HepG2 (cell line): Measurements from ENCODE around the gene ZNF10. TPM values are rescaled to one million over a fixed set of nuclear protein-coding genes. Genes with fewer than 3 reads are reported as not detected.

Experiments used
- CBFB ChIP-seq: sonication (generic); formaldehyde crosslinking; IDR thresholded peaks from 2 replicates; pipeline ENCODE4 v1.4.0; 2020; ENCODE audit warnings: missing genetic modification reagents
- CCDC6 ChIP-seq: sonication (generic); formaldehyde crosslinking; IDR thresholded peaks from 2 replicates; pipeline ENCODE4 v1.8.1; 2022; ENCODE audit warnings: mild to moderate bottlenecking, missing genetic modification reagents, moderate library complexity
- E2F1 ChIP-seq: sonication (generic); formaldehyde crosslinking; IDR thresholded peaks from 2 replicates; pipeline ENCODE4 v1.5.0; 2020; ENCODE audit warnings: missing genetic modification reagents
- ETV5 ChIP-seq: IDR thresholded peaks from 2 replicates; pipeline ENCODE4 v1.6.1; 2018; ENCODE audit warnings: missing biosample characterization, missing genetic modification reagents, inconsistent platforms, borderline replicate concordance
- FOSL1 ChIP-seq: sonication (generic); formaldehyde crosslinking; IDR thresholded peaks from 2 replicates; pipeline ENCODE4 v1.9.0; 2021; ENCODE audit warnings: missing genetic modification reagents, borderline replicate concordance
- FOXC1 ChIP-seq: sonication (generic); formaldehyde crosslinking; IDR thresholded peaks from 2 replicates; pipeline ENCODE4 v1.8.0; 2022; ENCODE audit warnings: mild to moderate bottlenecking, missing genetic modification reagents, borderline replicate concordance
- MAZ ChIP-seq, 2 experiments: sonication (generic) in 1 of 2; formaldehyde crosslinking in 1 of 2; IDR thresholded peaks; 2 replicates each; pipeline versions ENCODE4 v1.5.0 to v1.6.1; 2012 to 2020; ENCODE audit warnings: low read depth in 2 of 2, mild to moderate bottlenecking in 2 of 2, borderline replicate concordance in 1 of 2, improper control_type of control experiment in 1 of 2, low read length in 1 of 2, missing genetic modification reagents in 1 of 2, moderate library complexity in 1 of 2
- POLR2G ChIP-seq: fragments of 200-400 bp; formaldehyde crosslinking; IDR thresholded peaks from 2 replicates; pipeline ENCODE4 v1.6.1; 2018; ENCODE audit warnings: mild to moderate bottlenecking, low read depth, low read length, moderate library complexity
- SMAD1 ChIP-seq: sonication (generic); formaldehyde crosslinking; IDR thresholded peaks from 2 replicates; pipeline ENCODE4 v1.4.0; 2020; ENCODE audit warnings: missing genetic modification reagents, low read depth, mild to moderate bottlenecking, borderline replicate concordance
- ZNF101 ChIP-seq: sonication (generic); formaldehyde crosslinking; IDR thresholded peaks from 2 replicates; pipeline ENCODE4 v1.4.0; 2020; ENCODE audit warnings: mild to moderate bottlenecking, low read depth, missing genetic modification reagents, borderline replicate concordance
- ZNF367 ChIP-seq: sonication (generic); formaldehyde crosslinking; IDR thresholded peaks from 2 replicates; pipeline ENCODE4 v1.4.0; 2020; ENCODE audit warnings: missing genetic modification reagents, borderline replicate concordance
- ZNF468 ChIP-seq: sonication (generic); formaldehyde crosslinking; IDR thresholded peaks from 2 replicates; pipeline ENCODE4 v1.8.0; 2022; ENCODE audit warnings: mild to moderate bottlenecking, moderate library complexity, missing genetic modification reagents
- ZSCAN25 ChIP-seq: sonication (generic); formaldehyde crosslinking; IDR thresholded peaks from 2 replicates; pipeline ENCODE4 v1.8.0; 2022; ENCODE audit warnings: mild to moderate bottlenecking, missing genetic modification reagents
- ZSCAN30 ChIP-seq: sonication (generic); formaldehyde crosslinking; IDR thresholded peaks from 2 replicates; pipeline ENCODE4 v1.5.0; 2020; ENCODE audit warnings: mild to moderate bottlenecking, missing genetic modification reagents
- polyA plus RNA-seq, 8 experiments: library from polyadenylated mRNA; depleted of rRNA in 3 of 8; stranded (reverse) in 7 of 8; unstranded in 1 of 8; fragments of >200 nt; fragmentation: Illumina TruSeq in 4 of 8; extraction: Trizol in 4 of 8; gene quantifications; 2 replicates each; pipeline versions ENCODE4 v1.2.1 to v1.2.3, GENCODE V29; 2011 to 2016; ENCODE audit warnings: low read depth in 4 of 8, missing spikeins in 1 of 8, mixed read lengths in 1 of 8; ENCODE audit not compliant: insufficient read depth in 1 of 8
- total RNA-seq, 5 experiments: library from RNA; depleted of rRNA; stranded (reverse); fragments of >200 nt; fragmentation: Illumina TruSeq; extraction: Trizol; gene quantifications; 2 replicates each; pipeline ENCODE4 v1.2.3, GENCODE V29; 2016; ENCODE audit warnings: low read depth in 1 of 5
- TF ChIP-seq, protein P1 (sequence below): sonication (generic); formaldehyde crosslinking; IDR thresholded peaks from 2 replicates; pipeline ENCODE4 v1.5.0; 2020; ENCODE audit warnings: missing genetic modification reagents
- TF ChIP-seq, protein P2 (sequence below): sonication (generic); formaldehyde crosslinking; IDR thresholded peaks from 2 replicates; pipeline ENCODE4 v1.4.0; 2020; ENCODE audit warnings: missing genetic modification reagents, mild to moderate bottlenecking, borderline replicate concordance
- TF ChIP-seq, protein P3 (sequence below): sonication (generic); formaldehyde crosslinking; IDR thresholded peaks from 2 replicates; pipeline ENCODE4 v1.5.0; 2020; ENCODE audit warnings: missing genetic modification reagents, mild to moderate bottlenecking, borderline replicate concordance
- TF ChIP-seq, protein P4 (sequence below): sonication (generic); formaldehyde crosslinking; IDR thresholded peaks from 2 replicates; pipeline ENCODE4 v1.9.0; 2021; ENCODE audit warnings: missing genetic modification reagents, mild to moderate bottlenecking, borderline replicate concordance
- TF ChIP-seq, protein P5 (sequence below): sonication (generic); formaldehyde crosslinking; IDR thresholded peaks from 2 replicates; pipeline ENCODE4 v1.8.1; 2023; ENCODE audit warnings: mild to moderate bottlenecking, moderate library complexity, missing genetic modification reagents

Gene ZNF10
- total and polyA plus RNA-seq, 2 of the 13 experiments (the other 11 are each of a cell fraction or from before 2014, with no cell fraction given): 2.9 to 6.5 TPM

DNA sequence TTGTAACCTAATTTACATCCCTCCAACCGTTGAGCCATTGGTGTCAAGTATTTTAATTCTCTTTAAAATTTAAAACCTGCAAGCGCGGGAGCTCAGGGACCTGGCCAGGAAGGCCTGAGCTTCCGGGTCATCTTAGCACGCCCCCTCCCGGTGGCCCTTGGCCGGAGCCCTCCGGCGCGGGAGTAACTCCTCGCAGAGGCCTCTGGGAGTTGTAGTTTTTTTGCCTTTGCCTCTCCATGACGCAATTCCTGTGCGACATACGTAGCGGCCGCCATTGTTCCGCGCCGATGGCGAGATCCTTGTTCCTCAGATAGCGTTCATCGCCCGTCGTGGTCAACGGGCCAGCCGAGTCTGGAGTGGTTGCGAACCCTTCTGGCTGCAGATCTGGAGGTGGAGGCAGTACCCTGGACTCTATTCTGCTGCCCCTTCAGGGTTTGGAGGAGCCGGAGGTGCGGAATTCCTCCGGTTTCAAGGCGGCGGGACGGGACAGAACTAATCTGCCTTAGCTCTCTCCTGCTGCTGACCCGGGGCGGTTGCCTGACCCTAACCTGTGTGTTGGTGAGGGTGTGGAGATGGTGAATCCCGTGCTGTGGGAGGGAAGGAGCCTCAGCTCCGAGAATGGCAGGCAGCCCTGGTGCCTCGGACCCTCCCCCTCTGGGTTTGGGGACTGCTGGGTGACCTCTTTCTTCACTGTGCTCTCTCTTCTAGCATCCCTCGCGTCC, 51.0 kb downstream of the ZNF10 start, which contains the start of gene ZNF268 (continued):
- no peak for TF ChIP-seq ZNF101
- TF ChIP-seq, protein P1, sequence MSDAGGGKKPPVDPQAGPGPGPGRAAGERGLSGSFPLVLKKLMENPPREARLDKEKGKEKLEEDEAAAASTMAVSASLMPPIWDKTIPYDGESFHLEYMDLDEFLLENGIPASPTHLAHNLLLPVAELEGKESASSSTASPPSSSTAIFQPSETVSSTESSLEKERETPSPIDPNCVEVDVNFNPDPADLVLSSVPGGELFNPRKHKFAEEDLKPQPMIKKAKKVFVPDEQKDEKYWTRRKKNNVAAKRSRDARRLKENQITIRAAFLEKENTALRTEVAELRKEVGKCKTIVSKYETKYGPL (CRISPR knock-in tag): no peak
- no peak for TF ChIP-seq MAZ (IDR thresholded peaks at IDR 0.05; ENCODE audit: borderline replicate concordance, low read depth, low read length)
- TF ChIP-seq MAZ (CRISPR knock-in tag; IDR thresholded peaks at IDR 0.05; ENCODE audit: low read depth): peak; percentile 75
- peak; percentile 83 for TF ChIP-seq ETV5
- TF ChIP-seq POLR2G: peak; percentile 83
- no peak for TF ChIP-seq ZSCAN25 (CRISPR knock-in tag)
- TF ChIP-seq, protein P2, sequence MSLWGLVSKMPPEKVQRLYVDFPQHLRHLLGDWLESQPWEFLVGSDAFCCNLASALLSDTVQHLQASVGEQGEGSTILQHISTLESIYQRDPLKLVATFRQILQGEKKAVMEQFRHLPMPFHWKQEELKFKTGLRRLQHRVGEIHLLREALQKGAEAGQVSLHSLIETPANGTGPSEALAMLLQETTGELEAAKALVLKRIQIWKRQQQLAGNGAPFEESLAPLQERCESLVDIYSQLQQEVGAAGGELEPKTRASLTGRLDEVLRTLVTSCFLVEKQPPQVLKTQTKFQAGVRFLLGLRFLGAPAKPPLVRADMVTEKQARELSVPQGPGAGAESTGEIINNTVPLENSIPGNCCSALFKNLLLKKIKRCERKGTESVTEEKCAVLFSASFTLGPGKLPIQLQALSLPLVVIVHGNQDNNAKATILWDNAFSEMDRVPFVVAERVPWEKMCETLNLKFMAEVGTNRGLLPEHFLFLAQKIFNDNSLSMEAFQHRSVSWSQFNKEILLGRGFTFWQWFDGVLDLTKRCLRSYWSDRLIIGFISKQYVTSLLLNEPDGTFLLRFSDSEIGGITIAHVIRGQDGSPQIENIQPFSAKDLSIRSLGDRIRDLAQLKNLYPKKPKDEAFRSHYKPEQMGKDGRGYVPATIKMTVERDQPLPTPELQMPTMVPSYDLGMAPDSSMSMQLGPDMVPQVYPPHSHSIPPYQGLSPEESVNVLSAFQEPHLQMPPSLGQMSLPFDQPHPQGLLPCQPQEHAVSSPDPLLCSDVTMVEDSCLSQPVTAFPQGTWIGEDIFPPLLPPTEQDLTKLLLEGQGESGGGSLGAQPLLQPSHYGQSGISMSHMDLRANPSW: peak; percentile 35; the same call in 1 of the 2 replicates
- peak; percentile 65 for TF ChIP-seq FOXC1 (CRISPR knock-in tag)
- no peak for TF ChIP-seq ZNF367 (CRISPR knock-in tag)
- TF ChIP-seq ZSCAN30 (CRISPR knock-in tag): 0 out of 2 replicates have a peak, but pooled peaks have one; percentile 57
- TF ChIP-seq, protein P3, sequence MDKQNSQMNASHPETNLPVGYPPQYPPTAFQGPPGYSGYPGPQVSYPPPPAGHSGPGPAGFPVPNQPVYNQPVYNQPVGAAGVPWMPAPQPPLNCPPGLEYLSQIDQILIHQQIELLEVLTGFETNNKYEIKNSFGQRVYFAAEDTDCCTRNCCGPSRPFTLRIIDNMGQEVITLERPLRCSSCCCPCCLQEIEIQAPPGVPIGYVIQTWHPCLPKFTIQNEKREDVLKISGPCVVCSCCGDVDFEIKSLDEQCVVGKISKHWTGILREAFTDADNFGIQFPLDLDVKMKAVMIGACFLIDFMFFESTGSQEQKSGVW (CRISPR knock-in tag): no peak
- TF ChIP-seq, protein P4, sequence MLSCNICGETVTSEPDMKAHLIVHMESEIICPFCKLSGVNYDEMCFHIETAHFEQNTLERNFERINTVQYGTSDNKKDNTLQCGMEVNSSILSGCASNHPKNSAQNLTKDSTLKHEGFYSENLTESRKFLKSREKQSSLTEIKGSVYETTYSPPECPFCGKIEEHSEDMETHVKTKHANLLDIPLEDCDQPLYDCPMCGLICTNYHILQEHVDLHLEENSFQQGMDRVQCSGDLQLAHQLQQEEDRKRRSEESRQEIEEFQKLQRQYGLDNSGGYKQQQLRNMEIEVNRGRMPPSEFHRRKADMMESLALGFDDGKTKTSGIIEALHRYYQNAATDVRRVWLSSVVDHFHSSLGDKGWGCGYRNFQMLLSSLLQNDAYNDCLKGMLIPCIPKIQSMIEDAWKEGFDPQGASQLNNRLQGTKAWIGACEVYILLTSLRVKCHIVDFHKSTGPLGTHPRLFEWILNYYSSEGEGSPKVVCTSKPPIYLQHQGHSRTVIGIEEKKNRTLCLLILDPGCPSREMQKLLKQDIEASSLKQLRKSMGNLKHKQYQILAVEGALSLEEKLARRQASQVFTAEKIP: no peak
- no peak for TF ChIP-seq CCDC6 (CRISPR knock-in tag)
- TF ChIP-seq, protein P5, sequence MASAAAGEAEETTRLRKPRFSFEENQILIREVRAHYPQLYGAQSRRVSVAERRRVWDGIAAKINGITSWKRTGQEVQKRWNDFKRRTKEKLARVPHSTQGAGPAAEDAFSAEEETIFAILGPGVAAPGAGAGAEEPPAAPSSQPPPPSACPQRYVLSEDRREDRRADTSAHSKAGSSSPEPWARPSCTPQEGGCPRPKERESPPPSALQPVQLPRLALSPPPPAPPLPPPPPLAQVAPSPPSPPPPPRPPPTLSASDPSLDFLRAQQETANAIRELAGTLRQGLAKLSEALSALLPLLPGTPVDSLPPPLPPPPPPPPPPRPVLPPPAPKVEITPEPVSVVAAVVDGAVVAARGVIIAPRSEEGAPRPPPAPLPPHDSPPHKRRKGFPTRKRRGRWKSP (CRISPR knock-in tag): no peak; the same call in 1 of the 2 replicates
- TF ChIP-seq FOSL1 (CRISPR knock-in tag): no peak
- TF ChIP-seq ZNF468 (CRISPR knock-in tag): no peak
- TF ChIP-seq SMAD1 (CRISPR knock-in tag): no peak
- peak; percentile 80; the same call in 1 of the 2 replicates for TF ChIP-seq E2F1 (CRISPR knock-in tag)
- TF ChIP-seq CBFB (CRISPR knock-in tag): peak; percentile 77; the same call in 1 of the 2 replicates
